Type B pancreatic cell (in vitro differentiated cells): Measurements from ENCODE around the gene C6orf89. TPM values are rescaled to one million over a fixed set of nuclear protein-coding genes. Genes with fewer than 3 reads are reported as not detected.

ENCODE experiments used
- DNase-seq: peaks from one replicate; pipeline ENCODE4 v3.0.0; 2021; ENCODE audit warnings: mixed read lengths; ENCODE audit not compliant: unreplicated experiment; ENCODE audit errors: extremely low spot score
- H3K27ac Mint-ChIP-seq: 2 replicates; pipeline ENCODE4 v1.8.0; 2021; ENCODE audit warnings: mild to moderate bottlenecking, mixed read lengths
- H3K27me3 Mint-ChIP-seq: 2 replicates; pipeline ENCODE4 v1.8.0; 2021; ENCODE audit warnings: mixed read lengths
- H3K36me3 Mint-ChIP-seq: 2 replicates; pipeline ENCODE4 v1.8.0; 2021; ENCODE audit warnings: mixed read lengths
- H3K4me1 Mint-ChIP-seq: one replicate; pipeline ENCODE4 v1.8.0; 2021; ENCODE audit warnings: mixed read lengths; ENCODE audit not compliant: unreplicated experiment
- H3K4me3 Mint-ChIP-seq: 2 replicates; pipeline ENCODE4 v1.8.0; 2021; ENCODE audit warnings: mild to moderate bottlenecking, mixed read lengths
- H3K9me3 Mint-ChIP-seq: 2 replicates; pipeline ENCODE4 v1.8.0; 2021; ENCODE audit warnings: mixed read lengths
- total RNA-seq: library from RNA; stranded (reverse); gene quantifications from 2 replicates; pipeline ENCODE4 v1.2.1, GENCODE V29; 2021; ENCODE audit warnings: low replicate concordance
- TF ChIP-seq, protein P1 (sequence below): fragments of 200-600 bp; sonication (generic); conservative IDR thresholded peaks from 2 replicates; pipeline ENCODE4 v1.5.0; 2021; ENCODE audit warnings: antibody characterized with exemption, mild to moderate bottlenecking

C6orf89 gene
- total RNA-seq, 1 donor from 2014 or later = 37.9 TPM

- Mint-ChIP-seq H3K4me3 (no peak overlapping the region), H3K27ac (no peak overlapping the region), H3K9me3 (no peaks in the 10 kb centered on the region), H3K4me1 (no peaks in the 10 kb centered on the region), H3K36me3 (peaks cover 23% of the 10 kb centered on the region), H3K27me3 (no peaks in the 10 kb centered on the region)
- TF ChIP-seq, protein P1, sequence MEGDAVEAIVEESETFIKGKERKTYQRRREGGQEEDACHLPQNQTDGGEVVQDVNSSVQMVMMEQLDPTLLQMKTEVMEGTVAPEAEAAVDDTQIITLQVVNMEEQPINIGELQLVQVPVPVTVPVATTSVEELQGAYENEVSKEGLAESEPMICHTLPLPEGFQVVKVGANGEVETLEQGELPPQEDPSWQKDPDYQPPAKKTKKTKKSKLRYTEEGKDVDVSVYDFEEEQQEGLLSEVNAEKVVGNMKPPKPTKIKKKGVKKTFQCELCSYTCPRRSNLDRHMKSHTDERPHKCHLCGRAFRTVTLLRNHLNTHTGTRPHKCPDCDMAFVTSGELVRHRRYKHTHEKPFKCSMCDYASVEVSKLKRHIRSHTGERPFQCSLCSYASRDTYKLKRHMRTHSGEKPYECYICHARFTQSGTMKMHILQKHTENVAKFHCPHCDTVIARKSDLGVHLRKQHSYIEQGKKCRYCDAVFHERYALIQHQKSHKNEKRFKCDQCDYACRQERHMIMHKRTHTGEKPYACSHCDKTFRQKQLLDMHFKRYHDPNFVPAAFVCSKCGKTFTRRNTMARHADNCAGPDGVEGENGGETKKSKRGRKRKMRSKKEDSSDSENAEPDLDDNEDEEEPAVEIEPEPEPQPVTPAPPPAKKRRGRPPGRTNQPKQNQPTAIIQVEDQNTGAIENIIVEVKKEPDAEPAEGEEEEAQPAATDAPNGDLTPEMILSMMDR = no peak
- no peak for DNase-seq
Observed at GRCh38 chr6:36973190-36973589, 87.4 kb downstream of the C6orf89 start.

- TF ChIP-seq, protein P1 = no peak
- Mint-ChIP-seq H3K27me3 (no peaks in the 10 kb centered on the region), H3K4me1 (no peaks in the 10 kb centered on the region), H3K4me3 (no peak overlapping the region), H3K9me3 (no peaks in the 10 kb centered on the region), H3K36me3 (peaks cover 21% of the 10 kb centered on the region), H3K27ac (no peak overlapping the region)
- DNase-seq = no peak
Observed at GRCh38 chr6:36973647-36974046, 87.9 kb downstream of the C6orf89 start.

- Mint-ChIP-seq H3K27ac (no peak overlapping the region), H3K36me3 (peaks cover 18% of the 10 kb centered on the region), H3K9me3 (no peaks in the 10 kb centered on the region), H3K4me3 (no peak overlapping the region), H3K4me1 (peaks cover 11% of the 10 kb centered on the region), H3K27me3 (no peaks in the 10 kb centered on the region)
- TF ChIP-seq, protein P1 = no peak
- no peak for DNase-seq
Observed at GRCh38 chr6:36975231-36976006, 89.7 kb downstream of the C6orf89 start.

DNA sequence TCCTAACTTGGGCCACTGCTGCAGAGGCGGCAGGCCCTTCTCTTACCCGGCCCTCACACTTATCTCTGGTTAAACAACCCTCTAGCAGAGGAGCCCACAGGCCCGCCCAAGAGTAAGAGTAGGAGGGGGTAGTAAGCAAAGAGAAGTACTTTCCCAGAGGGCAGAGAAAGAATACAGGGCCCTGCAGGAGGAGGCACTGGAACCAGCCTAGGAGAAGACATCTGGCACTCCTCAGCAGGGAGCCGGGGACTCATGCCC is 90.2 kb downstream of the C6orf89 start:
- H3K4me3 Mint-ChIP-seq = no peak overlapping the region
- no peak for DNase-seq
- peaks cover 18% of the 10 kb centered on the region for H3K36me3 Mint-ChIP-seq
- TF ChIP-seq, protein P1 = no peak
- no peaks in the 10 kb centered on the region for H3K27me3 Mint-ChIP-seq
- H3K9me3 Mint-ChIP-seq = no peaks in the 10 kb centered on the region
- peaks cover 16% of the 10 kb centered on the region for H3K4me1 Mint-ChIP-seq
- H3K27ac Mint-ChIP-seq = no peak overlapping the region

- H3K4me1 Mint-ChIP-seq = peaks cover 18% of the 10 kb centered on the region
- no peak overlapping the region for H3K27ac Mint-ChIP-seq
- H3K4me3 Mint-ChIP-seq = no peak overlapping the region
- TF ChIP-seq, protein P1 = no peak
- no peaks in the 10 kb centered on the region for H3K9me3 Mint-ChIP-seq
- no peak for DNase-seq
- H3K27me3 Mint-ChIP-seq = no peaks in the 10 kb centered on the region
- H3K36me3 Mint-ChIP-seq = peaks cover 18% of the 10 kb centered on the region
Observed at GRCh38 chr6:36976509-36976908, 90.8 kb downstream of the C6orf89 start.
